ENCODE results near the gene LCT.
A peak's percentile ranks its signal among the peaks of the same experiment; 100 is the strongest.

Gene LCT

GRCh38 chr2:135745545-135745944, 91.4 kb downstream of the LCT start:
- no peak for TF ChIP-seq CTCF (IDR thresholded peaks at IDR 0.05; ENCODE audit: borderline replicate concordance, insufficient read depth, low read depth, low read length)
- H3K4me3 ChIP-seq (ENCODE audit: low read depth, low read length), result no peak overlapping the region

DNA sequence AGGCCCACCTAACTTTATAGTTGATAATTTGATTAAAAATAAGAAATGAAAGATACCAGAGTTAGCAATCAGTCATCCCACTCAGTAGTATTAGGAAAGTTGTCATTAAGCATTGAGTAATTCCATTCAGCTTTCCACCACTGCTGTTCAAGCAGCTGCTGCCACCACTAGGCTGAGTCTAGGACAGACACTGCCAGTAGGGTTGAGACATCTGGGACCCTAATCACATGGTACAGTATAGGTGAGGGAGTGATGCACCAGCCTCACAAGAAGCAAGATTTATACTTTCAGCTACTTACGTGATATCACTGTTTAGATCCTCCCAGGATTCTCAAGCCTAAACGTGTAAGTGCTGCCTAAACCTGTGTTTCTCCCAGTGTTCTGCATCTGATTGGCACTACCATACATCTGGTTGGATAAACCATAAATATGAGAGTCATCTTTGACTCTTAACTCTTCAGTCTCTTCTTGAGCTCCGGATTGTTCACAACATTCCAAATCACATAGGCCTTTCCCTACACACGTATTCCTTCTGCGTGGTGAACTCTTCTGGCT, 92.1 kb downstream of the LCT start:
- peak; percentile 41; the same call in 1 of the 2 replicates for TF ChIP-seq CTCF (IDR thresholded peaks at IDR 0.05; ENCODE audit: borderline replicate concordance, insufficient read depth, low read depth, low read length)
- H3K4me3 ChIP-seq (ENCODE audit: low read depth, low read length), result no peak overlapping the region

DNA sequence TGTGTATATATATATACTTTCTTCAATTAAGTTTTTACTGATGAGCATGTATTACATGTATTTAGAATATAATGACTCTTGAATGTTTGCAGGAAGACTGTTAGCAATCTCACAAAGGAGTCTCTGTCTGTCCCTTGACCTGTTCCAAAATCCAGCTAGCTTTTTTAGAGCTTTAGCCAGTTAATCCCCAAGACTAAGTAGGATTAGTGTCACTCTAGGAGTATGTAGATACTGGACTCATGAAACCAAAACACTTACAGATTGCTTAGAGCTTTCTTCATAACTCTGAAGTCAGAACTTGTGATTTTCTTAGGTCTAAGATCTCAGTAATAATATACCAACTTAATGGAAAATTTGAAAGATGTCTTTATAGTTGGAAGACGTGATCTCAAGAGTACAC, 93.1 kb downstream of the LCT start:
- H3K4me3 ChIP-seq (ENCODE audit: low read depth, low read length), result no peak overlapping the region
- no peak for TF ChIP-seq CTCF (IDR thresholded peaks at IDR 0.05; ENCODE audit: borderline replicate concordance, insufficient read depth, low read depth, low read length)

DNA sequence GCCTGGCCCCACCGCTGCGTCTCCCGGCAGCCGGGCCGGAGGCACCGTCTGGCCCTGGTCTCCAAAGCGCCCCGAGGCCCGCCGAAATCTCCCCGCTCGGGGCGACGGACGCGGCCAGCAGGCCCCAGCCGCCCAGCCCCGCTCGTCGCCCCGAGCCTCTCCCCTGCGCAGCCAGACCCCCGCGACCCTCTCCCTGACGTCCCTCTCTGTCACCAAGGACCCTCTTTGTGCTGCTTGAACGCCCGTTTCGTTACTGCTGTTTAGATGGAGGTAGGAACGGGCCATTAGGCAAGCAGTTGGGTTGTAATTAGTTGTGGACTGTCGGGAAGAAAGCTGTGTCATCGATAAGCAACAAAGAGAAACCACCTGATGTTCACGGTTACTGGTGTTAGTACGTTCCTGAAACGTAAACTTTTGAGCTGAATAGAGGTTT, 94.6 kb downstream of the LCT start:
- no peak for TF ChIP-seq CTCF (IDR thresholded peaks at IDR 0.05; ENCODE audit: borderline replicate concordance, insufficient read depth, low read depth, low read length)
- H3K4me3 ChIP-seq (ENCODE audit: low read depth, low read length), result peak overlapping the region; percentile 70

DNA sequence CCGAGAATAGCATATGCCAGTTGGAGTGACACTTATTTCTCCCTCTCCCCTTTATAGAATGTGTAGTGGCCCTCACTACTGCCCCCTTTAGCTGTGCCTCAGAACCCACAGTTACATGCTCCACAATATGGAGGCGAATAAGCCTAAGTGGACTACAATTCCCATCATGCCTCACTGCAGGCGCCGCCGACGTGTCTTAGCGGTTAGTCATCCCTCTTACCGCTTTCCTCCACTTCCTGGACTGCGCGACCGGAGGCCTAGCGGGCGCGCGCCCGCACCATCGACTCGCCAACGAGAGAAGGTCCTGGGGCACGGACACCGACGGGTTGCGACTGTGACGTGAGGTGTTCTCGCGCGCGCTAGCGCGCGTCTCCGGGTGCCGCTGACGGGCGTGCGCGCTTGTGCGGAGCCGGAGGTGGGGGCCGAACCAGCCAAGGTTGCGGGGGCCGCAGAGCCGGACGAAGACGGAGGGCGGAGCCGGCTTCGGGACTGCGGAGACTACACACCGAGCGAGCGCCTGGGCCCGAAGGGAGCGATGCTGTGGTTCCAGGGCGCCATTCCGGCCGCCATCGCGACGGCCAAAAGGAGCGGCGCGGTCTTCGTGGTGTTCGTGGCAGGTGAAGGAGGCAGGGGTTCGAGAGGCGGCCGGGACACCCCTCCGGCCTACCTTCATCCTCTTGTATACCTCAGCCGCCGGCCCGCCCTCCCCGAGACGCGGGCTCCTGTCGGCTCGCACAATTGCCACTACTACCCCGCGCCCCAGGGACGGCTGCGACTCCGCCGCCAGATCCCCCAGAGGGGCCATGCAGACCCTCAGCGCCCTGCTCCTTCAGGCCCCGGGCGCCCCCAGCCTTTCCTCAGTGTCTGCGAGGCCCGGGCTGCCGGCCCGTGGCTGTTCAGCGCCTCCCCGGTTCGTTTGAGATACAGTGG, 95.3 kb downstream of the LCT start, which contains the start of gene UBXN4:
UBXN4 (plus strand) TSS at position 461 of the 930 bp plus-strand sequence; CDS start at position 536, 75 bp downstream.
- H3K4me3 ChIP-seq (ENCODE audit: low read depth, low read length), result peak within 1 kb of the TSS; percentile 70
- peak; percentile 61; the same call in 1 of the 2 replicates for TF ChIP-seq CTCF (IDR thresholded peaks at IDR 0.05; ENCODE audit: borderline replicate concordance, insufficient read depth, low read depth, low read length)

- TF ChIP-seq CTCF (IDR thresholded peaks at IDR 0.05; ENCODE audit: borderline replicate concordance, insufficient read depth, low read depth, low read length), result no peak
- no peak overlapping the region for H3K4me3 ChIP-seq (ENCODE audit: low read depth, low read length)
These were observed 96.0 kb downstream of the LCT start for GRCh38 chr2:135741043-135741394.
